Activated CD8-positive, alpha-beta memory T cell treated with anti-CD3 and anti-CD28 coated beads, Interleukin-2, amount 50 U/mL, for 24 hours (primary cell): Measurements from ENCODE around the gene NUDT9.
"Not testable (repeated sequence)": the region's sequence is repeated elsewhere in the genome, so short reads cannot be mapped to it uniquely, and the experiment has no call there.

Experiments
- DNase-seq: peaks from one replicate; pipeline ENCODE4 v3.0.0-alpha.2; 2020; ENCODE audit errors: extremely low read depth

Gene NUDT9

GRCh38 chr4:87461281-87461700, 38.9 kb downstream of the NUDT9 start:
- no peak for DNase-seq

DNA sequence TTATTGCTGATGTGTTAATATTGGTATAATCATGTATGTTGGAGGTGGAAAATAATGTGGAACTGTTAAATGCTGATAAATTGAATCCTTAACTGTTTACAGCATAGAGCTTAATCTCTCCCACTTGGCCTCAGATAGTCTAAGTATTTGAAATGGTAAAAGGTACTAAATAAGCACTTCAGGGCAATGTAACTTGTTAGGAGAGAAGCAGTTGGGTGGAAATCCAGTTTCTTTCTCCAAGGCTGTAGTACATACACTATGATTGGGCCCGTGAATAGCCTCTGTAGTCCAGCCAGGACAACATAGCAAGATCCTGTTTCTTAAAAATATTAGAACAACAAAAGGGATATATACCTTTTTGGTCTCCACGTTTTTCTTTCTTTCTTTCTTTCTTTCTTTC, 39.7 kb downstream of the NUDT9 start:
- DNase-seq, result no peak

GRCh38 chr4:87465739-87466366, 43.5 kb downstream of the NUDT9 start:
- no peak for DNase-seq

- DNase-seq, result no peak
Observed at GRCh38 chr4:87469390-87469789, 47.0 kb downstream of the NUDT9 start.

- DNase-seq, result no peak
Observed at GRCh38 chr4:87476934-87477333, 54.6 kb downstream of the NUDT9 start.

DNA sequence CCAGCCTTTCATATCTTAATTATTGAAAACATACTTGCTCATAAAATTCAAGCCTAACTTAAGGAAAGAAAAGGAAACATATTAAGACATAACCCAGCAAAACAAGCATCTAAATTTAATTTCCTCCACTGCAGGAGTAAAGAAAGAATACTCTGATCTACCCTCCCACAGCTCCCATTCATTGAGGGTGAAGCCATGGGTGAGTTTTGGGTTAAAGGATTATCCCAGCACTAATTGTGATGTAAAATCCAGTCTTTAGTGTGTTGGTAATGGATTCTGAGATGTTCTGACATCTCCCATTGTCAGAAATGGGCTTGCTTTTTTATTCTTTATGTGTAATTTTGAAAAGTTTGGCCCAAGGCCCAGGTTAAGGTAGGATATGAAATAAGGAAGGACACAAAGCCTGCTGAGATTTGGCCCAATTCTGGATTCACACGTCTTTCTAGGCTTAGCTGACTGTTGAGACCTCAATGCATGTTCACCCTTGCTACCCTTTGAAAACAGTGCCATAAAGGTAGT, 56.4 kb downstream of the NUDT9 start:
- DNase-seq, result no peak

DNA sequence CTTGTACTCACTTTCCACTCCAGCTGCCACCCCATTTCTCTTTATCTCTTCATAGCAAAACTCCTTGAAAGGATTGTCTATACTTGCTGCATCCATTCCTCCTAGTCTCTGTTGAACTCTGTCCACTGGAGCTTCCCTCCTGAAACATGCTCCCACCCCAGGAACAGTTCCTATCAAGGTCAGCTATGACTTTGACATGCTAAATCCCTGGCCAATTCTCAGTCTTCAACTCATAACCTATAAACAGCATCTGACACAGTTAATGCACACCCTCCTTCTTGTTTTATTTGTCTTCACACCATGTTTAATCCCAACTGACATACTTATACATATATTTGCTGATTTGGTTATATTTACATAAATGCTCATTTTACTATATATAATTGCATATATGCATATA, 59.0 kb downstream of the NUDT9 start:
- DNase-seq, result no peak

DNA sequence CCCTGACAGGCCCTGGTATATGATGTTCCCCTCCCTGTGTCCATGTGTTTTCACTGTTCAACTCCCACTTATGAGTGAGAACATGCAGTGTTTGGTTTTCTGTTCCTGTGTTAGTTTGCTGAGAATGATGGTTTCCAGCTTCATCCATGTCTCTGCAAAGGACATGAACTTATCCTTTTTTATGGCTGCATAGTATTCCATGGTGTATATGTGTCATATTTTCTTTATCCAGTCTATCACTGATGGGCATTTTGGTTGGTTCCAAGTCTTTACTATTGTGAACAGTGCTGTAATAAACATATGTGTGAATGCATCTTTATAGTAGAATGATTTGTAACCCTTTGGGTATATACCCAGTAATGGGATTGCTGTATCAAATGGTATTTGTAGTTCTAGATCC, 60.9 kb downstream of the NUDT9 start:
- not testable (repeated sequence) for DNase-seq

- not testable (repeated sequence) for DNase-seq
Observed at GRCh38 chr4:87488666-87489065, 66.3 kb downstream of the NUDT9 start.

GRCh38 chr4:87489678-87490077, 67.3 kb downstream of the NUDT9 start:
- DNase-seq, result no peak

DNA sequence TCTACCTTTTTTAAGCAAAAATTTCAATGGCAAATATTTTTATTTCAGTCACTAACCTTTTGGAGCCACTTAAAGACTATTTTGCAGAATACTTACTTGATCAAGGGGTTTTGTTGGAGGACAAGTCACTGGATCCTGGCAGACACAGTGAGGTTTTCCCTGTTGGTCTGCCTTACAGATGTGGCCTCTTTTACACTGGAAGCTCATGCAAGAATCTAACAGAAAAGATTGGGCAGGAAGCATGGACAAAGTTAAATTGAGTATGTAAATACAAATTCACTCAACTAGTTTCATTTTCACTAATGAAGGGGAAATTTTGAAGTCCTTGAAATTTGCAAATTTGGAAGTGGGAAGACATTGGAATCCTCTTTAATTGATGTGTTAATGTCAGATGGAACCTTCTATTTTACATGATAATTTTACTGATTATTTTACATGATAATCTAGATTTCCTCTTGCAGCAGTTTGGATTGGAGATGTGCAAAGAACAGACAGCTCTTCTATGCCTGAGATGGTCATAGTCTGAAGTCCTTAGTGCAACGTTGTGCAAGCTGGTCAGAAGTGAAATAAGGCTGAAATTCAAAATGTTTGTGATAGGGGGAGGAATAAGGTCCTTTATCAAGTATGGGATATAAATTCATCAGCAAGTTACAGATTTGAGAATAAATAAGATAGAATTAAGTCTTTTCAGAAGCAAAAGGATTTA, 68.4 kb downstream of the NUDT9 start:
- DNase-seq, result no peak

- no peak for DNase-seq
Observed at GRCh38 chr4:87491436-87491835, 69.1 kb downstream of the NUDT9 start.

GRCh38 chr4:87491851-87492250, 69.5 kb downstream of the NUDT9 start:
- DNase-seq, result not testable (repeated sequence)

GRCh38 chr4:87493115-87493514, 70.7 kb downstream of the NUDT9 start:
- DNase-seq, result no peak

GRCh38 chr4:87497159-87497558, 74.8 kb downstream of the NUDT9 start:
- DNase-seq, result no peak

DNA sequence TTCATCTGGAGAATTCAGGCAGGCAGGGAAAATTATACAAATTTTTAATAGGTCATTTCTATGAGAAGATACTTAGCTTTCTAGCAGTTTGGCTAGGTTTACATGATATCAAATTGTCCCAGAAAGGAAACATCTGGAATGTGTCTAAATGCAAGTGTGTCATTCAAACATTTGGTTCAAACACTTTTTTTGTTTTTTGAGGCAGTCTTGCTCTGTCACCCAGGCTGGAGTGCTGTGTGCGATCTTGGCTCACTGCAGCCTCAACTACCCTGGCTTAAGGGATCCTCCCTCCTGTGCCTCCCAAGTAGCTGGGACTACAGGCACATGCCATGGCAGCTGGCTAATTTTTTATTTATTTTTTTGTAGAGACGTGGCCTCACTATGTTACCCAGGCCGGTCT, 75.2 kb downstream of the NUDT9 start:
- no peak for DNase-seq

DNA sequence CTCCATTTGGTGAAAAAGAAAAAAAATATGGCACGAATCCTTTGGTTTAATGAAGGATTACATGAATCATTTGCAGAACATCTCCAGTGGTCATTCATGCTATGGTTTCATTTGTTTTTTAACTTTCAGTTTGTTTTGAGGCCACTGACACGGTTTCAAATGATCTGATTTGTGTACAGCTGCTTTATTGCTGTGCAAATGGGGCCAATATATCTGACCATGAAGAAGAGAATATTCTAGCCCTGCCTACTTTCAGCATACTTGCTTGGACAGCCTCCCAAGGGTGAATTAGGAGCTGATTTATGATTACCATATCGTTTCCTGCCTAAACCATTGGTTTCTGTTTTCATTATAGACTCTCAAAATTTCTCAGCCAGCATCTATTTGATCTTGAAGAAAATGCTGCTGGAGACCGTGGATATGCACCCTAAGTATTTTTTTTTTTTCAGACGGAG, 76.1 kb downstream of the NUDT9 start:
- DNase-seq, result no peak

- no peak for DNase-seq
Observed at GRCh38 chr4:87499403-87500091, 77.2 kb downstream of the NUDT9 start.

DNA sequence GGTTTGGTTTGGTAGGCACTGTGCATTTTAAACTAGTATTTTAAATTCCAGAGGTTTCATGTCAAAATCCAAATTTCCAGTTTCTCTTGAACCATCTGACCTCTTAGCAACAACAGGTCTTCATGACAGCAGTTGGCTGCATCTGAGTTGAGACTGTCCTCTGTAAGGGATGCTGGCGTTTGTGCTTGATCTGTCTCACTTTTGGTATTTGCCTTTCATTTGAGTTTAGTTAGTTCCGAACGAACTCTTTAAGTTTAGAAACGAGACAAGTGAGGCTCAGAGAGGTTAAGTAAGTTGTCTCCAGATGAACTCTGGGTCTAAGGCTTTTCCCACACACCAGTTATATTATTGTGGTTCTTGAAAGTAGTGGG, 77.7 kb downstream of the NUDT9 start:
- DNase-seq, result no peak

DNA sequence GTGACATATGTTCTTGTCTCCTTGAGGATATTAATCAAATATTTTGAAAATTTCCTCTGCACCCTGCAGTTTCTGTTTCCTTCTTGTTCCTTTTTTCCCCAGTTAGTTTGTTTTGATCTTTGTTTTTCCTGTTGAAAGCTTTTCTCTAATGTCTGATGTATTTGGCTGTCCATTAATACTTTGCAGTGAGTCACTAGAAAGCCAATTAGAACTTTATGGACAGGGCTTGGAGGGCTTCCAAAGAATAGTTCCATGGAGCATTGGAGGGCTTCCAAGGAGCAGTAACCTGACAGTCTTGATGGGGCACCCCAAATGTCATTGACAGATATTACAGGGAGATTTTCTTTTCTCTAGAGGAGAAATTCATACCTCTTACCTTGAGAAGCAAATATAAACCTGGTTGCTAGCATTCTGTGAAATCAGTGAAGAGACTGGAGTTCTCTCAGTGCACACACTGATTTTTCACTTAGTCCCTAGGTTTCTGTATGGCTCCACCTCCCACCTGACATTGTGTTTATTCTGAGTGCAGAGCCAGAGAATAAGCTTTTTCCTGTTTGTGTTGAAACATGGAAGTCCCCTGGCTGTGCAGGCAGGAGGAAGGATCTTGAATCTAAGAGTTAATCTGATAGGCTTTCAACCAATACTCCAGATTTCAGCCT, 80.3 kb downstream of the NUDT9 start:
- no peak for DNase-seq

- no peak for DNase-seq
Observed at GRCh38 chr4:87505862-87506261, 83.5 kb downstream of the NUDT9 start.

DNA sequence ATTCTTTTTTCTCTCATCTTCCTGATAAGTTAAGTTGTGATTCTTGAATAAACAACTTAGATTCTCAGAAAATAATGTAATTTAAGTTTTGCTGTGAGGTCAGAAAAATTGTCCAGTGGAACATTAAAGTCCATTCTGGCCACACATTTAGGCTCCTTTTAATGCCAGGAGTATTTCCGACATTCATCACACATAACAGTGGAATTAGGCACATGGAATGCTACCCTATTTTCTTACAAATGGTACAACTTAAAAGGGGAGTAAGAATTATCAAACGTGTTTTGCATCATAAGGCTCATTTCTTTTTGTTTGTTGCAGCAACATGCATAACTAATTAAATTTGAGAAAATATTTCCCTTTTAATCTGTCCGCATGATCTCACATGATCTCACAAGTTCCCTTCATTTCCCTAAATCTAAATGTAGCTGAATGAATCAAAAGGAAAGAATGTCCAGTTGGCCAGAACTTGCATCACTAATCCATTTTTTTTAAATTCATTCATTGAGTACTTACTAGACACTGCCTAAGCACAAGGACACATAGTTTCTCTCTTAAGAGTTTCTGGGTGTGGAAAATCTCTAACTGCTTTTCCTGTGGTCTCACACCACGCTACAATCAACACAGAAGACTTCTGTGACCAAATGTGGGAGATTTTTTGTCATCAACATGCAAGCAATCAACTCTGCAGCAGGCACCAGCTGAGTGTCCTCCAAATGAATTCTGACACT, 84.8 kb downstream of the NUDT9 start:
- no peak for DNase-seq
